ENCODE data around the gene DOCK1. TPM values are rescaled to one million over a fixed set of nuclear protein-coding genes. Genes with fewer than 3 reads are reported as not detected.
A peak's percentile ranks its signal among the peaks of the same experiment; 100 is the strongest.

The DOCK1 gene
- total and polyA plus RNA-seq, 7 experiments from 2014 or later: 0.11 to 1.2 (median 0.34) TPM; not detected in 2

GRCh38 chr10:127142136-127142535, 236.9 kb downstream of the DOCK1 start:
- H3K4me1 Mint-ChIP-seq: no peaks in the 10 kb centered on the region
- H3K9me3 ChIP-seq (ENCODE audit: control insufficient read depth in 2 of 3, low read length in 3 of 3): no peaks in the 10 kb centered on the region
- DNase-seq: no peak
- H3K27me3 Mint-ChIP-seq: peaks cover 0 to 21% (median 6%) of the 10 kb centered on the region in 5 donors
- H3K27me3 ChIP-seq (ENCODE audit: control insufficient read depth in 2 of 2, insufficient read depth in 2 of 2, low read length in 2 of 2): no peaks in the 10 kb centered on the region
- peaks cover 0 to 5% (median 0%) of the 10 kb centered on the region in 11 donors for H3K9me3 Mint-ChIP-seq
- intact Hi-C loops (cut with micrococcal nuclease): no loop called here
- POLR2A ChIA-PET: no interaction called here
- H3K4me3 ChIP-seq (ENCODE audit: low read length): no peak overlapping the region
- no peaks in the 10 kb centered on the region for H3K4me1 ChIP-seq (ENCODE audit: control insufficient read depth in 2 of 2, insufficient read depth in 2 of 2, low read length in 2 of 2)
- no peak overlapping the region for H3K27ac ChIP-seq (ENCODE audit: low read depth, low read length)
- no peak overlapping the region for H3K4me3 Mint-ChIP-seq
- CTCF ChIA-PET: no interaction called here
- H3K36me3 ChIP-seq (ENCODE audit: control insufficient read depth in 2 of 3, insufficient read depth in 3 of 3, low read length in 3 of 3): no peaks in the 10 kb centered on the region
- no peak for ATAC-seq
- H3K27ac Mint-ChIP-seq: no peak overlapping the region
- H3K36me3 Mint-ChIP-seq: peaks cover 0 to 3% (median 0%) of the 10 kb centered on the region in 5 donors

GRCh38 chr10:127142856-127143255, 237.6 kb downstream of the DOCK1 start:
- ChIA-PET POLR2A (no interaction called here), CTCF (no interaction called here)
- no peaks in the 10 kb centered on the region for H3K36me3 ChIP-seq (ENCODE audit: control insufficient read depth in 2 of 3, insufficient read depth in 3 of 3, low read length in 3 of 3)
- no peak overlapping the region for H3K4me3 ChIP-seq (ENCODE audit: low read length)
- Mint-ChIP-seq H3K27ac (no peak overlapping the region), H3K4me3 (no peak overlapping the region), H3K9me3 (peaks cover 0 to 3% (median 0%) of the 10 kb centered on the region in 11 donors), H3K36me3 (peaks cover 0 to 3% (median 0%) of the 10 kb centered on the region in 5 donors), H3K4me1 (no peaks in the 10 kb centered on the region), H3K27me3 (peaks cover 0 to 25% (median 6%) of the 10 kb centered on the region in 5 donors)
- DNase-seq: no peak
- no peaks in the 10 kb centered on the region for H3K9me3 ChIP-seq (ENCODE audit: control insufficient read depth in 2 of 3, low read length in 3 of 3)
- ATAC-seq: no peak
- intact Hi-C loops (cut with micrococcal nuclease): no loop called here
- H3K27ac ChIP-seq (ENCODE audit: low read depth, low read length): no peak overlapping the region
- no peaks in the 10 kb centered on the region for H3K27me3 ChIP-seq (ENCODE audit: control insufficient read depth in 2 of 2, insufficient read depth in 2 of 2, low read length in 2 of 2)
- H3K4me1 ChIP-seq (ENCODE audit: control insufficient read depth in 2 of 2, insufficient read depth in 2 of 2, low read length in 2 of 2): no peaks in the 10 kb centered on the region

GRCh38 chr10:127145173-127145572, 239.9 kb downstream of the DOCK1 start:
- intact Hi-C loops (cut with micrococcal nuclease): no loop called here
- no peak overlapping the region for H3K27ac ChIP-seq (ENCODE audit: low read depth, low read length)
- Mint-ChIP-seq H3K4me3 (no peak overlapping the region), H3K27me3 (peaks cover 0 to 25% (median 6%) of the 10 kb centered on the region in 5 donors), H3K27ac (no peak overlapping the region), H3K9me3 (peaks cover 0 to 3% (median 0%) of the 10 kb centered on the region in 11 donors), H3K36me3 (no peaks in the 10 kb centered on the region), H3K4me1 (peaks cover 0 to 3% (median 0%) of the 10 kb centered on the region in 7 donors)
- H3K4me1 ChIP-seq (ENCODE audit: control insufficient read depth in 2 of 2, insufficient read depth in 2 of 2, low read length in 2 of 2): no peaks in the 10 kb centered on the region
- no peaks in the 10 kb centered on the region for H3K27me3 ChIP-seq (ENCODE audit: control insufficient read depth in 2 of 2, insufficient read depth in 2 of 2, low read length in 2 of 2)
- H3K9me3 ChIP-seq (ENCODE audit: control insufficient read depth in 2 of 3, low read length in 3 of 3): no peaks in the 10 kb centered on the region
- no peak for DNase-seq
- ChIA-PET CTCF (no interaction called here), POLR2A (no interaction called here)
- no peak for ATAC-seq
- no peaks in the 10 kb centered on the region for H3K36me3 ChIP-seq (ENCODE audit: control insufficient read depth in 2 of 3, insufficient read depth in 3 of 3, low read length in 3 of 3)
- H3K4me3 ChIP-seq (ENCODE audit: low read length): no peak overlapping the region

- POLR2A ChIA-PET: no interaction called here
- H3K9me3 Mint-ChIP-seq: peaks cover 0 to 3% (median 0%) of the 10 kb centered on the region in 11 donors
- intact Hi-C loops (cut with micrococcal nuclease): no loop called here
- H3K4me3 Mint-ChIP-seq: no peak overlapping the region
- peaks cover 0 to 25% (median 6%) of the 10 kb centered on the region in 5 donors for H3K27me3 Mint-ChIP-seq
- DNase-seq (no peak), ATAC-seq (no peak)
- Histone ChIP-seq H3K36me3 (ENCODE audit: control insufficient read depth in 2 of 3, insufficient read depth in 3 of 3, low read length in 3 of 3) (no peaks in the 10 kb centered on the region), H3K27ac (ENCODE audit: low read depth, low read length) (no peak overlapping the region), H3K4me3 (ENCODE audit: low read length) (no peak overlapping the region), H3K9me3 (ENCODE audit: control insufficient read depth in 2 of 3, low read length in 3 of 3) (no peaks in the 10 kb centered on the region), H3K27me3 (ENCODE audit: control insufficient read depth in 2 of 2, insufficient read depth in 2 of 2, low read length in 2 of 2) (no peaks in the 10 kb centered on the region), H3K4me1 (ENCODE audit: control insufficient read depth in 2 of 2, insufficient read depth in 2 of 2, low read length in 2 of 2) (no peaks in the 10 kb centered on the region)
- CTCF ChIA-PET: no interaction called here
- no peaks in the 10 kb centered on the region for H3K36me3 Mint-ChIP-seq
- H3K27ac Mint-ChIP-seq: no peak overlapping the region
- H3K4me1 Mint-ChIP-seq: peaks cover 0 to 3% (median 0%) of the 10 kb centered on the region in 7 donors
These were observed 241.4 kb downstream of the DOCK1 start for GRCh38 chr10:127146661-127147060.

- ChIA-PET CTCF (interaction anchor here (0.8 kb wide), 1 partner anchor 66 kb away, joined by 3 read pairs; no protein-coding TSS in a partner anchor), POLR2A (no interaction called here)
These were observed 243.1 kb downstream of the DOCK1 start for GRCh38 chr10:127148066-127148932.

GRCh38 chr10:127148933-127149220, 243.6 kb downstream of the DOCK1 start:
- Histone ChIP-seq H3K36me3 (ENCODE audit: control insufficient read depth in 2 of 3, insufficient read depth in 3 of 3, low read length in 3 of 3) (no peaks in the 10 kb centered on the region), H3K27me3 (ENCODE audit: control insufficient read depth in 2 of 2, insufficient read depth in 2 of 2, low read length in 2 of 2) (no peaks in the 10 kb centered on the region), H3K4me3 (ENCODE audit: low read length) (no peak overlapping the region), H3K4me1 (ENCODE audit: control insufficient read depth in 2 of 2, insufficient read depth in 2 of 2, low read length in 2 of 2) (no peaks in the 10 kb centered on the region), H3K27ac (ENCODE audit: low read depth, low read length) (no peak overlapping the region), H3K9me3 (ENCODE audit: control insufficient read depth in 2 of 3, low read length in 3 of 3) (no peaks in the 10 kb centered on the region)
- Mint-ChIP-seq H3K36me3 (no peaks in the 10 kb centered on the region), H3K4me3 (no peak overlapping the region), H3K9me3 (peaks cover 0 to 3% (median 0%) of the 10 kb centered on the region in 11 donors), H3K4me1 (peaks cover 0 to 3% (median 0%) of the 10 kb centered on the region in 7 donors), H3K27me3 (peaks cover 0 to 23% (median 4%) of the 10 kb centered on the region in 5 donors), H3K27ac (no peak overlapping the region)
- intact Hi-C loops (cut with micrococcal nuclease): no loop called here
- POLR2A ChIA-PET: no interaction called here
- peak; percentile 46 for ATAC-seq
- CTCF ChIA-PET: no interaction called here
- DNase-seq: no peak

More at GRCh38 chr10:127148066-127148932, 243.1 kb downstream of the DOCK1 start:
- DNase-seq (no peak), ATAC-seq (no peak)
- H3K4me3 ChIP-seq (ENCODE audit: low read length): no peak overlapping the region
- no peaks in the 10 kb centered on the region for H3K9me3 ChIP-seq (ENCODE audit: control insufficient read depth in 2 of 3, low read length in 3 of 3)
- Mint-ChIP-seq H3K27ac (no peak overlapping the region), H3K9me3 (peaks cover 0 to 3% (median 0%) of the 10 kb centered on the region in 11 donors), H3K36me3 (no peaks in the 10 kb centered on the region), H3K4me3 (no peak overlapping the region), H3K27me3 (peaks cover 0 to 25% (median 6%) of the 10 kb centered on the region in 5 donors), H3K4me1 (peaks cover 0 to 3% (median 0%) of the 10 kb centered on the region in 7 donors)
- no peaks in the 10 kb centered on the region for H3K36me3 ChIP-seq (ENCODE audit: control insufficient read depth in 2 of 3, insufficient read depth in 3 of 3, low read length in 3 of 3)
- no peak overlapping the region for H3K27ac ChIP-seq (ENCODE audit: low read depth, low read length)
- H3K4me1 ChIP-seq (ENCODE audit: control insufficient read depth in 2 of 2, insufficient read depth in 2 of 2, low read length in 2 of 2): no peaks in the 10 kb centered on the region
- intact Hi-C loops (cut with micrococcal nuclease): no loop called here
- no peaks in the 10 kb centered on the region for H3K27me3 ChIP-seq (ENCODE audit: control insufficient read depth in 2 of 2, insufficient read depth in 2 of 2, low read length in 2 of 2)
